ENCODE results near the gene SIK2. TPM values are rescaled to one million over a fixed set of nuclear protein-coding genes. Genes with fewer than 3 reads are reported as not detected.
A peak's percentile ranks its signal among the peaks of the same experiment; 100 is the strongest.

SIK2 gene
- 8.4 and 8.5 TPM in 2 replicates for total RNA-seq (2012; rRNA removed)

DNA sequence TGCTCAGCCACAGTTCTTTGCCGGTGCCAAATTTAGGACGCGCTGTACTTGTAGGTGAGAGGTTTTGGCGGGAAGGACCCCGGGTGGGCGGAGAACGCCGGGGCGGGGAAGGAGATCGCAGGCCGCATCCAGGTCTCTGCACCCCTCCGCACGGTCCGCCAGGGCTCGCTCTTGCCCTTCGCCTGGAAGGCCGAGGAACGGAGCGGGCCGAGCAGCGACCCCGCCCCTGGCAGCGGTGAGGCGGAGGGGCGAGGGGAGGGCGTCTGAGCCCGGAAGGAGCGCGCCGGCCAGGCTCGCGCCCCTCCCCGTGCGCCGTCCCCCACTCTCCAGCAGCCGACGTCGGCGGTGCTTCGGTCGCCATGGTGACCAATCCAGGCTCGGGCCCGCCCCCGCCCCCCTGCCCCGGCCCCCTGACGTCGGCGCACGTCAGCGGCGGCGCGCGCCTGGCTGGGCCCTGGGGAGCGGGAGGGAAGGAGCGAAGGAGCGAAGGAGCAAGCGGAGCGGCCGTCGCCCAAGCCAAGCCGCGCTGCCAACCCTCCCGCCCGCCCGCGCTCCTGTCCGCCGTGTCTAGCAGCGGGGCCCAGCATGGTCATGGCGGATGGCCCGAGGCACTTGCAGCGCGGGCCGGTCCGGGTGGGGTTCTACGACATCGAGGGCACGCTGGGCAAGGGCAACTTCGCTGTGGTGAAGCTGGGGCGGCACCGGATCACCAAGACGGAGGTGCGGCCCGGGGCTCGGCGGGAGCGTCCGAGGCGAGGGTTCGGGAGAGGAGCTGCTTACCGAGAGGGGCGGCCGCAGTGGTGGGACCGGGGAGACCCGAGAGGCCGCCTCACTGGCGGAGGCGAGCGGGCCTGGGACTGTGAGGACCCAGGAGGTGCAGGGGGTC, at the start of gene SIK2:
TSS of gene SIK2 (plus strand) at position 471 of the 886 bp plus-strand sequence. CDS start at position 586, 115 bp downstream.
- H3K27me3 ChIP-seq (ENCODE audit: control insufficient read depth, insufficient read depth, low read length): no peaks in the 10 kb centered on the region
- peaks cover 37% of the 10 kb centered on the region for H3K4me1 ChIP-seq (ENCODE audit: control insufficient read depth, insufficient read depth, low read length)
- H3K36me3 ChIP-seq (ENCODE audit: insufficient read depth, low read length): no peaks in the 10 kb centered on the region
- peak within 1 kb of the TSS; percentile 88 for H3K4me3 ChIP-seq (ENCODE audit: low read length)
- H3K9me3 ChIP-seq (replicated peaks; ENCODE audit: low read length): no peaks in the 10 kb centered on the region
- H3K4me2 ChIP-seq (ENCODE audit: low read length): peak within 1 kb of the TSS; percentile 90
- H3K9ac ChIP-seq (ENCODE audit: low read depth, low read length): peak within 1 kb of the TSS; percentile 97

GRCh38 chr11:111554532-111554931, 47.7 kb upstream of the SIK2 start:
- peaks cover 2% of the 10 kb centered on the region for H3K9me3 ChIP-seq (replicated peaks; ENCODE audit: low read length)
- H3K4me3 ChIP-seq (ENCODE audit: low read length): no peak overlapping the region
- no peaks in the 10 kb centered on the region for H3K27me3 ChIP-seq (ENCODE audit: control insufficient read depth, insufficient read depth, low read length)
- H3K4me1 ChIP-seq (ENCODE audit: control insufficient read depth, insufficient read depth, low read length): peaks cover 46% of the 10 kb centered on the region
- peak overlapping the region; percentile 22 for H3K9ac ChIP-seq (ENCODE audit: low read depth, low read length)
- peaks cover 17% of the 10 kb centered on the region for H3K36me3 ChIP-seq (ENCODE audit: insufficient read depth, low read length)
- H3K4me2 ChIP-seq (ENCODE audit: low read length): no peak overlapping the region

DNA sequence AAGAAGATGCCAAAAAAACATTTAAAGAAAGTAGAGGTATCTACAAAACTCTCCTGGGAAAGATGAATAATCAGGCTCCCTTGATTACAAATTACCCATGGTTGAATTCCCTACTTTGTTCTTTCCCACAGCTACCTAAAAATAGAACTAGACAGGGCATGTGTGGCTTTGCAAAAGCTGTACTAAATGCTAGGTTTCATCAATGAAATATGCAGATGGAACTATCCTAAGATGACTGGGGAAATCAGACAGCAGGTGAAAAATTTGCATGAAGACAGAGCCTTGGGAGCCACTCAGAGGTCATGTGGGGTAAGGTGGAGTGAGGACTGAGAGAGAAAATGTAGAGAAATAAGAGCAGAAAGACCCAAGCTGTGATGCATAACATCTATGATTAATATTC, 47.0 kb upstream of the SIK2 start:
- no peaks in the 10 kb centered on the region for H3K27me3 ChIP-seq (ENCODE audit: control insufficient read depth, insufficient read depth, low read length)
- H3K4me3 ChIP-seq (ENCODE audit: low read length): no peak overlapping the region
- H3K9ac ChIP-seq (ENCODE audit: low read depth, low read length): peak overlapping the region; percentile 22
- peaks cover 51% of the 10 kb centered on the region for H3K4me1 ChIP-seq (ENCODE audit: control insufficient read depth, insufficient read depth, low read length)
- peaks cover 2% of the 10 kb centered on the region for H3K9me3 ChIP-seq (replicated peaks; ENCODE audit: low read length)
- H3K4me2 ChIP-seq (ENCODE audit: low read length): no peak overlapping the region
- H3K36me3 ChIP-seq (ENCODE audit: insufficient read depth, low read length): peaks cover 20% of the 10 kb centered on the region

DNA sequence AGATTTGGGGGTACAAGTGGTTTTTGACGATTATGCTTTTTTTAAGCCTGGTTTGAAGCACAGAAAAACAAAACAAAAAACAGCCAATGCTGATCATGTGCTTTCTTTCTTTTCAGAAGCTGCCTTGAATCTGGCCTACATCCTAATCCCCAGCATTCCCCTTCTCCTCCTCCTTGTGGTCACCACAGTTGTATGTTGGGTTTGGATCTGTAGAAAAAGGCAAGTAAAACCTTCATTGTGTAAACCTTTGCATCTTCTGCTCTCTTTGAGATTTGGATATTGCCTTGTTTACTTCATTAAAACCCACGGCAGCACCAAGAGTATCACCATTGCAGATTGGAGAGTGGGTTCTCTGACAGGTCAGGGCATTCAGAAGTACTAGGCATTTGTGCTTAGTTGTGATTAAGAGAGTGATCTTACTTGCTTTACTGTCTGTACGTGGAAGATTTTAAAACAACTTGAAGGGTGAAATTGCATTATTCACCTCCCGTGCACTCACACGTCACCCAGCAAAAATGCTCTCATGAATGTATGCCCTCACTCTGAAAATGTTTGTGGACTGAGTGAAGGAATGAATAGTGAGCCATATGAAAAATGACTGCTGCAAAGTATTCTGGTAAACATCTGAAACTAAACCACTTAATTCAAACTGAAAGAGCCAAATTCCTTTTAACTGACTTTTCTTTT, 44.7 kb upstream of the SIK2 start:
- Histone ChIP-seq H3K27me3 (ENCODE audit: control insufficient read depth, insufficient read depth, low read length) (no peaks in the 10 kb centered on the region), H3K9ac (ENCODE audit: low read depth, low read length) (peak overlapping the region; percentile 79), H3K4me3 (ENCODE audit: low read length) (peak overlapping the region; percentile 10), H3K9me3 (replicated peaks; ENCODE audit: low read length) (peaks cover 2% of the 10 kb centered on the region), H3K4me2 (ENCODE audit: low read length) (peak overlapping the region; percentile 66), H3K4me1 (ENCODE audit: control insufficient read depth, insufficient read depth, low read length) (peaks cover 71% of the 10 kb centered on the region), H3K36me3 (ENCODE audit: insufficient read depth, low read length) (peaks cover 25% of the 10 kb centered on the region)

DNA sequence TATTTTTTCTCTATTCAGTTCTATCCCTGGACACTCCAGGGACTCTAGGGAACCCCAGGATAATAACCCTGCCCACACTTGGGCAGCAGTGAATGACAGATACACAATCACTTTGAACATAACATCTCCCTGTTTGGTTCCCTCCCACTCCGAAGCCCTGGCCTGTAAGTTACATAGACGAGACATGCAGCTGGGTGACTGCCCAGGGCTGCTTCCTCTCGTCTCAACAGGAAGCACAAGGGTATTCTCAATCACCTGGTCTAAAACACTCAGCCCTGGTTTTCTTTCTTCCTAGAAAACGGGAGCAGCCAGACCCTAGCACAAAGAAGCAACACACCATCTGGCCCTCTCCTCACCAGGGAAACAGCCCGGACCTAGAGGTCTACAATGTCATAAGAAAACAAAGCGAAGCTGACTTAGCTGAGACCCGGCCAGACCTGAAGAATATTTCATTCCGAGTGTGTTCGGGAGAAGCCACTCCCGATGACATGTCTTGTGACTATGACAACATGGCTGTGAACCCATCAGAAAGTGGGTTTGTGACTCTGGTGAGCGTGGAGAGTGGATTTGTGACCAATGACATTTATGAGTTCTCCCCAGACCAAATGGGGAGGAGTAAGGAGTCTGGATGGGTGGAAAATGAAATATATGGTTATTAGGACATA, 42.3 kb upstream of the SIK2 start:
- H3K36me3 ChIP-seq (ENCODE audit: insufficient read depth, low read length): peaks cover 30% of the 10 kb centered on the region
- no peak overlapping the region for H3K4me2 ChIP-seq (ENCODE audit: low read length)
- H3K4me1 ChIP-seq (ENCODE audit: control insufficient read depth, insufficient read depth, low read length): peaks cover 62% of the 10 kb centered on the region
- H3K4me3 ChIP-seq (ENCODE audit: low read length): no peak overlapping the region
- peaks cover 2% of the 10 kb centered on the region for H3K9me3 ChIP-seq (replicated peaks; ENCODE audit: low read length)
- no peaks in the 10 kb centered on the region for H3K27me3 ChIP-seq (ENCODE audit: control insufficient read depth, insufficient read depth, low read length)
- no peak overlapping the region for H3K9ac ChIP-seq (ENCODE audit: low read depth, low read length)

- peaks cover 24% of the 10 kb centered on the region for H3K36me3 ChIP-seq (ENCODE audit: insufficient read depth, low read length)
- peaks cover 53% of the 10 kb centered on the region for H3K4me1 ChIP-seq (ENCODE audit: control insufficient read depth, insufficient read depth, low read length)
- peaks cover 2% of the 10 kb centered on the region for H3K9me3 ChIP-seq (replicated peaks; ENCODE audit: low read length)
- no peaks in the 10 kb centered on the region for H3K27me3 ChIP-seq (ENCODE audit: control insufficient read depth, insufficient read depth, low read length)
- H3K4me3 ChIP-seq (ENCODE audit: low read length): no peak overlapping the region
- H3K9ac ChIP-seq (ENCODE audit: low read depth, low read length): no peak overlapping the region
- H3K4me2 ChIP-seq (ENCODE audit: low read length): no peak overlapping the region
Observed at GRCh38 chr11:111560800-111561199, 41.4 kb upstream of the SIK2 start.

DNA sequence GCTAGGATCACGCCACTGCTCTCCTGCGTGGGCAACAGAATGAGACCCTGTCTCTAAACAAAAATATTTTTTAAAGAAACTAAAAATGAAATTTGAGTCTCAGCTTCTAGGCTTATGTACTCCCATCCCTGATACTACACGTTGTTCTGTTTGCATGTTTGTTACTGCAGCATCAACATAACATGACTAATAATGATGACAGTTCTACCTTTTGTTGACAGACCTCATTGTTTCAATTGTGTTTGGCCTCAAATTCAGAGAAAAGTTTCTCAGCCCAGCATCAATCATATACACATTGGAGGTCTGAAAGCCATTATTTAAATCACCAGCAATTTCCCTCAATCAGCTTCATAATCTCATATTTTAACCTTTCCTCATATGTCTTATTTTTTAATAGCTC, 40.9 kb upstream of the SIK2 start:
- Histone ChIP-seq H3K27me3 (ENCODE audit: control insufficient read depth, insufficient read depth, low read length) (no peaks in the 10 kb centered on the region), H3K4me2 (ENCODE audit: low read length) (peak overlapping the region; percentile 34), H3K9ac (ENCODE audit: low read depth, low read length) (peak overlapping the region; percentile 6), H3K4me3 (ENCODE audit: low read length) (no peak overlapping the region), H3K4me1 (ENCODE audit: control insufficient read depth, insufficient read depth, low read length) (peaks cover 48% of the 10 kb centered on the region), H3K9me3 (replicated peaks; ENCODE audit: low read length) (no peaks in the 10 kb centered on the region), H3K36me3 (ENCODE audit: insufficient read depth, low read length) (peaks cover 19% of the 10 kb centered on the region)

DNA sequence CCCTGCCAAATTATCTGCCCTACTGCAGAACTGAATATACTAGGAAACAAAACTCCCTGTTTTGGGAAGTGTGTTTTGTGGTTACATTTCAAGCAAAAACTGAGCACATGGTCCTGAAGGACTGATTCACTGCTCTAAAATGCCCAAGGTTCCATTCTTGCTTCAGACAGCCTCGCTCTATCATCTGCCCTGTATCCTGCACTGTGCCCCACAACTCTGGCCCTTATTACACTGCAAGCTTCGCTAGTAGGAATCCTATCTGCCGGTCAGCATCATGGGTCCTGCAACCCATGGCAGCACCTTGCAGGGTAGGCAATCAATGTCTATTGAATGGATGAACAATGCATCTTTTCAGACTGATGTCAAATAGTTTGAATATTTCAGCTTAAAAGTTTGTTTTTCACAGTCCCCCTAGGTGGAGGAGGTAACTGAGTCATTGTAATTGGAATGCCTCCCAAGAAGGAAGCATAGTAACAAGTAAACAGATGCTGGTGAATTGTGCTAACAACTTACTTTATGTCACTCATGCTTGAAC, 40.4 kb upstream of the SIK2 start:
- Histone ChIP-seq H3K9me3 (replicated peaks; ENCODE audit: low read length) (no peaks in the 10 kb centered on the region), H3K36me3 (ENCODE audit: insufficient read depth, low read length) (peaks cover 18% of the 10 kb centered on the region), H3K27me3 (ENCODE audit: control insufficient read depth, insufficient read depth, low read length) (no peaks in the 10 kb centered on the region), H3K4me3 (ENCODE audit: low read length) (no peak overlapping the region), H3K9ac (ENCODE audit: low read depth, low read length) (peak overlapping the region; percentile 6), H3K4me1 (ENCODE audit: control insufficient read depth, insufficient read depth, low read length) (peaks cover 43% of the 10 kb centered on the region), H3K4me2 (ENCODE audit: low read length) (peak overlapping the region; percentile 34)

DNA sequence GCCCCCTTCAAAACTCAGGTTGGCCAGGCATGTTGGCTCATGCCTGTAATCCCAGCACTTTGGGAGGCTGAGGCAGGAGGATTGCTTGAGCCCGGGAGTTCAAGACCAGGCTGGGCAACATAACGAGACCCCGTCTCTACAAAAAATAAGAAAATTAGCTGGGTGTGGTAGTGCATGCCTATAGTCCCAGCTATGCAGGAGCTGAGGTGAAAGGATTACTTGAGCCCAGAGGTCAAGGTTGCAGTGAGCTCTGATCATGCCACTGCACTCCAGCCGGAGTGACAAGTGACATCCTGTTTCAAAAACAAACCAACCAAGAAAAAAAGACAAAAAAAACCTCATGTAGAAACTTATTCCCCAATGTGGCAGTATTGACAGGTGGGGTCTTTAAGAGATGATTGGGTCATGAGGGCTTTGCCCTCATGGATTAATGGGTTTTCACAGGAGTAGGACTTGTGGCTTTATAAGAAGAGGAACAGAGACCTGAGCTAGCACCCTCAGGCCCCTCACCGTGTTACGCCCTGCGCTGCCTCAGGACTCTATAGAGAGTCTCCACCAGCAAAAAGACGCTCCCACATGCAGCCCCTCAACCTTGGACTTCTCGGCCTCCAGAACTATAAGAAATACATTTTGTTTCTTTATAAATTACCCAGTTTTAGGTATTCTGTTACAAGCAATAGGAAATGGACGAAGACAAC, 39.4 kb upstream of the SIK2 start:
- Histone ChIP-seq H3K4me2 (ENCODE audit: low read length) (peak overlapping the region; percentile 17), H3K36me3 (ENCODE audit: insufficient read depth, low read length) (peaks cover 18% of the 10 kb centered on the region), H3K4me1 (ENCODE audit: control insufficient read depth, insufficient read depth, low read length) (peaks cover 35% of the 10 kb centered on the region), H3K4me3 (ENCODE audit: low read length) (no peak overlapping the region), H3K9ac (ENCODE audit: low read depth, low read length) (peak overlapping the region; percentile 52), H3K9me3 (replicated peaks; ENCODE audit: low read length) (no peaks in the 10 kb centered on the region), H3K27me3 (ENCODE audit: control insufficient read depth, insufficient read depth, low read length) (no peaks in the 10 kb centered on the region)

DNA sequence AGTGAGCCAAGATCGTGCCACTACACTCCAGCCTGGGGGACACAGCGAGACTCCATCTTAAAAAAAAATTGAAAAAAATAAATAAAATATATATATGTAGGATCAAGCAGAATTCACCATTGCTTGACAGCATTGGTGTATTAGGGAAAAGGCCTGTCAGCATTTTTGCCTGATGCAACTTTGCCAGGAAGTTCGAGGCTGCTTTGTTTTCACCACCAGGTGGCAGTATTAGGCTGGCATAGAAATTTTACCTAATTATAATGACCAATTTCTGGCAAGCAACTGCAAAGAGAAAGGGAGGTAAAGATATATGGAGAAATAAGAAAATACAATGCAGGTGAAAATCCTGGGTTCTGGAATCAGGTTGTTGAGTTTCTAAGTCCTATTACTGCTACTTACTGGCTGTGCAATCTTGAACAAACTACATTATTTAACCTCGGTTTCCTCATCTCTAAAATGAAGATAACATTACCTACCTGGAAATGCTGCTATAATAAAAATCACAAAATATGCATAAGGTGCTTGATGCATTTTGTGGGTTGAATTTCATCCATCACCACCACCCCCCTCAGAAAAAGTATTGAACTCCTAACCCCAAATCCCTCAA, 37.0 kb upstream of the SIK2 start:
- Histone ChIP-seq H3K27me3 (ENCODE audit: control insufficient read depth, insufficient read depth, low read length) (no peaks in the 10 kb centered on the region), H3K4me3 (ENCODE audit: low read length) (no peak overlapping the region), H3K9me3 (replicated peaks; ENCODE audit: low read length) (no peaks in the 10 kb centered on the region), H3K4me1 (ENCODE audit: control insufficient read depth, insufficient read depth, low read length) (peaks cover 24% of the 10 kb centered on the region), H3K9ac (ENCODE audit: low read depth, low read length) (no peak overlapping the region), H3K36me3 (ENCODE audit: insufficient read depth, low read length) (peaks cover 10% of the 10 kb centered on the region), H3K4me2 (ENCODE audit: low read length) (no peak overlapping the region)
